HUES64 (cell line): ENCODE measurements around the gene SLC7A8.

ENCODE experiments used
- H3K27ac ChIP-seq: 2 replicates; pipeline ENCODE4 v1.7.0; 2013; ENCODE audit warnings: low read depth, low read length, inconsistent platforms
- H3K27me3 ChIP-seq: 2 replicates; pipeline ENCODE4 v1.6.1; 2013; ENCODE audit warnings: mild to moderate bottlenecking, low read length; ENCODE audit not compliant: insufficient read depth
- H3K36me3 ChIP-seq: 2 replicates; pipeline ENCODE4 v1.6.1; 2013; ENCODE audit warnings: mild to moderate bottlenecking, low read length; ENCODE audit not compliant: insufficient read depth
- H3K4me1 ChIP-seq: 2 replicates; pipeline ENCODE4 v1.6.1; 2013; ENCODE audit warnings: mild to moderate bottlenecking, low read length, moderate library complexity; ENCODE audit not compliant: insufficient read depth
- H3K4me3 ChIP-seq: 2 replicates; pipeline ENCODE4 v1.5.1; 2013; ENCODE audit warnings: mild to moderate bottlenecking, low read length, moderate library complexity
- H3K9ac ChIP-seq: 2 replicates; pipeline ENCODE4 v1.6.1; 2013; ENCODE audit warnings: mild to moderate bottlenecking, low read depth, low read length
- H3K9me3 ChIP-seq: 2 replicates; pipeline ENCODE4 v1.6.1; 2013; ENCODE audit warnings: low read depth, low read length; ENCODE audit not compliant: insufficient read depth
- WGBS: fragments of 150-250, 120-280 bp; methylation state at CpG from one replicate; pipeline ENCODE4 v1.1.7; 2013; ENCODE audit warnings: missing lambda C conversion rate; 5-methylcytosine and 5-hydroxymethylcytosine counted together

Gene SLC7A8

GRCh38 chr14:23153851-23154796 lies 29.3 kb downstream of the SLC7A8 start:
- 0 out of 2 replicates have a peak overlapping the region, but pooled peaks have one; percentile 41 for H3K9ac ChIP-seq
- peaks cover 34% of the 10 kb centered on the region for H3K36me3 ChIP-seq
- peak overlapping the region; percentile 54 for H3K27ac ChIP-seq
- no peak overlapping the region for H3K4me3 ChIP-seq
- WGBS: 77% methylated on average over 27 of the region's 28 CpGs
- H3K9me3 ChIP-seq: no peaks in the 10 kb centered on the region
- H3K4me1 ChIP-seq: peaks cover 21% of the 10 kb centered on the region
- no peaks in the 10 kb centered on the region for H3K27me3 ChIP-seq

DNA sequence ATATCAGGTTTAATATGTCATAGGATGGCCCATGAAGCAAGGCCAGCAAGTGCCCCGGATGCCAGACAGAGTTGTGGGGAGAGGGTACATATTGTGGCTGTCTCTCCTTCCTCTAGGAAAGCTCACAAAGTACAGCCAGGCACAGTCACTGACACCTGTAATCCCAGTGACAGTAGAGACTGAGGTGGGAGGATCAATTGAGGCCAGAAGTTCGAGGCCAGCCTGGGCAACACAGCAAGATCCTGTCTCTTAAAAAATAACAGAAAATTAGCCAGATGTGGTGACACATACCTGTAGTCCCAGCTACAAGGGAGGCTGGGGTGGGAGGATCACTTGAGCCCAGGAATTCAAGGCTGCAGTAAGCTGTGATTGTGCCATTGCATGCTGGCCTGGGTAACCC lies 32.1 kb downstream of the SLC7A8 start:
- peaks cover 21% of the 10 kb centered on the region for H3K36me3 ChIP-seq
- no peaks in the 10 kb centered on the region for H3K9me3 ChIP-seq
- WGBS: 89% methylated on average over 2 of the region's 2 CpGs
- H3K4me1 ChIP-seq: peaks cover 14% of the 10 kb centered on the region
- H3K9ac ChIP-seq: no peak overlapping the region
- no peaks in the 10 kb centered on the region for H3K27me3 ChIP-seq
- no peak overlapping the region for H3K4me3 ChIP-seq
- no peak overlapping the region for H3K27ac ChIP-seq

GRCh38 chr14:23149745-23150144 lies 33.7 kb downstream of the SLC7A8 start:
- peaks cover 19% of the 10 kb centered on the region for H3K36me3 ChIP-seq

DNA sequence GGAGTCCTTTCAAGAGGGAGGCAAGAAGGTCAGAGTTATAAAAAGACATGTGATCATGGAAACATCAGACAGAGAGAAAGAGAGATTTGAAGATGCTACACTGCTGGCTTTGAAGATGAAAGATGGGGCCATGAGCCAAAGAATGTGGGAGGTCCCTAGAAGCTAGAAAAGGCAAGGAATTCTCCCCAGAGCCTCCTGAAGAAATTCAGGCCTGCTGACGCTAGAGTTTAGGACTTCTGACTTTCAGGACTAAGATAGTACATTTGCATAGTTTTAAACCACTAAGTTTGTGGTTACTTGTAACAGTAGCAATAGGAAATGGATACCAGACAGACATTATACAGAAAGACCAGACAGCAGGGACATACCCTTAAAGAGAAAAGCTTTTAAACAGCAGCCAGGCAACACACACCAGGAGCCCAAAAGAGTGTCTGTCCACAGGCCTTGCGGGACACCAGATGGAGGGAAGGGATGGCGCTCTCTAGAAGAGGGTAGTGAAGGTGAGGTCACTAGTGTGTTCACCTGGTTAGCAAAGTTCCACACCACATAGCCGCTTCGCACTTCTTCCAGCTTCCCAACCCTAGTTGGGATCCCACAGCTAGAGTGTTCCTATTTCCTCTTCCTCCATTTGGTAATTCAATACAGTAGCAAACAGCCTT lies 34.7 kb downstream of the SLC7A8 start:
- Histone ChIP-seq H3K4me1 (no peaks in the 10 kb centered on the region), H3K27ac (no peak overlapping the region), H3K36me3 (peaks cover 27% of the 10 kb centered on the region), H3K4me3 (no peak overlapping the region), H3K9ac (no peak overlapping the region), H3K9me3 (no peaks in the 10 kb centered on the region), H3K27me3 (no peaks in the 10 kb centered on the region)
- WGBS: 94% methylated on average over 5 of the region's 5 CpGs

More at GRCh38 chr14:23149745-23150144, 33.7 kb downstream of the SLC7A8 start:
- Histone ChIP-seq H3K27ac (no peak overlapping the region), H3K4me3 (no peak overlapping the region), H3K4me1 (peaks cover 4% of the 10 kb centered on the region), H3K9ac (no peak overlapping the region), H3K9me3 (no peaks in the 10 kb centered on the region), H3K27me3 (no peaks in the 10 kb centered on the region)

DNA sequence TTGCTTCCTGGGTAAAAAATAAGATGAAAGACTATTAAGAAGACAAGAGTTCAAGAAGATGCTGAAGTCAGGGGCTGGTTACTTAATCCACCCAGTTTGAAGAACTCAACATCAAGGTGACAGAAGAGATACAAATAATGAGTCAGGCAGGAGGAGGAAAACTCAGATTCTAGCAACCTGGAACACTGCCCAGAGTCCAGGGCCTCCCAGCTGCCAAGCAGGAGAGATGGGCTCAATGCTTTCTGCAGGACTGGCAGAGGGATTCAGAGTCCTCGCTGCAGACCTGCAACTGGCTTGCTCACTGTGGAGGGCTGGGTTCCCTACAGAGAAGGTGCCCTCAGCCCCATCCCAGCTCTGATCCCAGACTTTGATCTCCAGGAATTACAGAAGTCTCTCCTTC lies 35.8 kb downstream of the SLC7A8 start:
- no peaks in the 10 kb centered on the region for H3K27me3 ChIP-seq
- no peak overlapping the region for H3K4me3 ChIP-seq
- H3K4me1 ChIP-seq: no peaks in the 10 kb centered on the region
- no peak overlapping the region for H3K9ac ChIP-seq
- no peak overlapping the region for H3K27ac ChIP-seq
- H3K9me3 ChIP-seq: no peaks in the 10 kb centered on the region
- 93% methylated on average over 1 of the region's 1 CpG for WGBS
- H3K36me3 ChIP-seq: peaks cover 38% of the 10 kb centered on the region

- 95% methylated on average over 4 of the region's 4 CpGs for WGBS
- peaks cover 42% of the 10 kb centered on the region for H3K36me3 ChIP-seq
These were observed 36.5 kb downstream of the SLC7A8 start for GRCh38 chr14:23146980-23147379.

DNA sequence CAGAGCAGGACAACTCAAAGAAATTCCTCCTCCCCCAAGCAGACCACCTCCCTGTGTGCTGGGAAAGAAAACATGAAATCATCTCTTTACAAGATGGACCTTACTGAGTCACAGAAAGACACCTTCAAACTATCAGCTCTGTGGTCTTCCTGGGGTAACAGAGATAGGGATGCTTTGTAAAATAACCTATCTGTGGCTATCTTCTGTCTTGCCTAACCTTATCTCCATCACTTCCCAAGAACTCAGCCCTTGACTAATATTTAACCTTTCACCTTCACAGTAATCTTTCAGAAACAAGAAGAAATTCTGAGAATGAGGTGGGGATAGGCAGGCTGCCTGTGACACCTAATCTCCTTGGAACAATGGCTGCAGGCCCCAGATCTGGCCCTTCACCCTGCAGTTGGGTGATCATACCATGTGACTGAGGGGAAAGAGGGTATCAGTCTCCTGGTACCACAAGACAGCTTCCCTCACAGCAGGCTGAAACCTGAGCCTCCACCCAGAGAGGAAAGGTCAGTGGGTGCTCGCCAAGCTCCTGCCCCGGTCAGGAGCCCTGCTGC lies 37.0 kb downstream of the SLC7A8 start:
- Histone ChIP-seq H3K36me3 (peaks cover 46% of the 10 kb centered on the region), H3K4me1 (no peaks in the 10 kb centered on the region), H3K9me3 (no peaks in the 10 kb centered on the region), H3K4me3 (no peak overlapping the region), H3K9ac (no peak overlapping the region), H3K27me3 (no peaks in the 10 kb centered on the region), H3K27ac (no peak overlapping the region)
- 84% methylated on average over 2 of the region's 2 CpGs for WGBS

More at GRCh38 chr14:23146980-23147379, 36.5 kb downstream of the SLC7A8 start:
- H3K27me3 ChIP-seq: no peaks in the 10 kb centered on the region
- H3K4me1 ChIP-seq: no peaks in the 10 kb centered on the region
- no peak overlapping the region for H3K9ac ChIP-seq
- no peak overlapping the region for H3K27ac ChIP-seq
- H3K4me3 ChIP-seq: no peak overlapping the region
- no peaks in the 10 kb centered on the region for H3K9me3 ChIP-seq

GRCh38 chr14:23145794-23146350 lies 37.6 kb downstream of the SLC7A8 start:
- no peaks in the 10 kb centered on the region for H3K9me3 ChIP-seq
- H3K27me3 ChIP-seq: no peaks in the 10 kb centered on the region
- no peak overlapping the region for H3K4me3 ChIP-seq
- no peak overlapping the region for H3K9ac ChIP-seq
- peaks cover 44% of the 10 kb centered on the region for H3K36me3 ChIP-seq
- H3K27ac ChIP-seq: no peak overlapping the region
- no peaks in the 10 kb centered on the region for H3K4me1 ChIP-seq
- 92% methylated on average over 4 of the region's 4 CpGs for WGBS

DNA sequence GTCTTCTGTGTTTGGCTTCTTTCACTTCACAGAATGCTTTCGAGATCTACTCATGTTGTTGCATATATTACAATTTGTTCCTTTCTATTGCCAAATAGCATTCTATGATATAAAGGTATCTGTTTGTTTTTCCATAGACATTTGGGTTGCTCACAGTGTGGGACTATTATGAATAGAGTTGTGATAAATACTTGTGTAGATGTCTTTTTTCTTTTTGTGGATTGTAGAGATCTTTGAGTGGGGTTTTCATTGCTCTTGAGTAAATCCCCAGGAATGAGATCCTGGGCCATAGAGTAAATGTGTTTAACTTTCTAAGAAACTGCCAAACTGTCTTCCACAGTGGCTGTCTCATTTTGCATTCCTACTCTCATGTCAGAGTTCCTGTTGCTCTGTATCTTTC lies 39.5 kb downstream of the SLC7A8 start:
- H3K4me1 ChIP-seq: no peaks in the 10 kb centered on the region
- no CpG with 5 or more reads among the region's 1 CpG for WGBS
- peaks cover 54% of the 10 kb centered on the region for H3K36me3 ChIP-seq
- no peak overlapping the region for H3K27ac ChIP-seq
- H3K27me3 ChIP-seq: no peaks in the 10 kb centered on the region
- H3K9me3 ChIP-seq: no peaks in the 10 kb centered on the region
- no peak overlapping the region for H3K9ac ChIP-seq
- no peak overlapping the region for H3K4me3 ChIP-seq

GRCh38 chr14:23142826-23143225 lies 40.6 kb downstream of the SLC7A8 start:
- 97% methylated on average over 4 of the region's 4 CpGs for WGBS
- Histone ChIP-seq H3K36me3 (peaks cover 60% of the 10 kb centered on the region), H3K9me3 (no peaks in the 10 kb centered on the region), H3K27ac (no peak overlapping the region), H3K27me3 (no peaks in the 10 kb centered on the region), H3K4me3 (no peak overlapping the region), H3K4me1 (no peaks in the 10 kb centered on the region), H3K9ac (no peak overlapping the region)
